ENCODE results near the gene GRID2. TPM values are rescaled to one million over a fixed set of nuclear protein-coding genes. Genes with fewer than 3 reads are reported as not detected.

GRID2 gene
- polyA plus RNA-seq, 1 donor from 2014 or later, result not detected

DNA sequence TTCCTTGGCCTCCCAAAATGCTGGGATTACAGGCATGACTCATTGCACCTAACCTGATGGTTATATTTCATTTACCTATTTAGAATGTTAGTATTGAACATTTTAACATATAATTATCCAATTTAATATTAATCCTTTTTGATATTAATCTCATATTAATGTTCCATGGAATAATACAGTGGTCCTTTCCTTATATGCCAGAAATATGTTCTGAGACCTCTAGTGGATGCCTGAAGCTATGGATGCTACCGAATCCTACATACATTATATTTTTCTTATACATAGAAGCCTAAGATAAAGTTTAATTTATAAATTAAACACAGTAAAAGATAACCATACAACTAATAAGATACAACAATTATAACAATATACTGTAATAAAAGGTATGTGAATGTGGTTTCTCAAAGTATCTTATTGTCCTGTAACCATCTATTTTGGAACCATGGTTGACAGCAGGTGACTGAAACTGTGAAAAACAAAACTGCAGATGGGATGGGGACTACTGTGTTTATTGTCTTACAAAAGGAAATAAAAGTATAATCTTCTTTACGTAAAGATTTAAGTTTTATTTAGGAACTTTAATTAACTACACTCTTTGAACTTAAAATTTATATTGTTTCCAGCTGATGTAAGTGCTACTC, 431.4 kb downstream of the GRID2 start:
- Mint-ChIP-seq H3K4me3 (no peak overlapping the region), H3K27ac (no peak overlapping the region), H3K9me3 (no peaks in the 10 kb centered on the region), H3K36me3 (no peaks in the 10 kb centered on the region), H3K27me3 (no peaks in the 10 kb centered on the region), H3K4me1 (no peaks in the 10 kb centered on the region)

DNA sequence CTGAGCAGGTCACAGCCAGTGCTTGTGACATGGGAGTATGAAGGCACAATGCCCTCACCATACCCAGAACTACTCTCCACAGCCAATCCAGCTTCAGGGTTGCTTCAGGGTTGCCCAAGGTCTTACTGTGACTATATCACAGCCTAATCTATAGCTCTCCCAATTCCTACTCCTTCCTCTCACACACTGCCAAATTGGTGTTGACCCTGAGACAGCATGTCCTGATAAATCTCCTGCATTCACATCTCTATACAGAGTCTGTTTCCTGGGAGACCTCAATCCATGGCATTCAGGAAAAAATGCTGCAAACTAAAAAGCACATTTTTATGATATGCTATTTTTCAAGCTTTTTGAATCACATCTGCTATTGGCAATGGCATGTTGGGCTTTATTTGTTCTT, 456.7 kb downstream of the GRID2 start:
- H3K4me1 Mint-ChIP-seq, result no peaks in the 10 kb centered on the region
- no peak overlapping the region for H3K4me3 Mint-ChIP-seq
- no peaks in the 10 kb centered on the region for H3K36me3 Mint-ChIP-seq
- H3K27me3 Mint-ChIP-seq, result no peaks in the 10 kb centered on the region
- H3K27ac Mint-ChIP-seq, result no peak overlapping the region
- peaks cover 0 to 2% (median 0%) of the 10 kb centered on the region in 3 donors for H3K9me3 Mint-ChIP-seq

DNA sequence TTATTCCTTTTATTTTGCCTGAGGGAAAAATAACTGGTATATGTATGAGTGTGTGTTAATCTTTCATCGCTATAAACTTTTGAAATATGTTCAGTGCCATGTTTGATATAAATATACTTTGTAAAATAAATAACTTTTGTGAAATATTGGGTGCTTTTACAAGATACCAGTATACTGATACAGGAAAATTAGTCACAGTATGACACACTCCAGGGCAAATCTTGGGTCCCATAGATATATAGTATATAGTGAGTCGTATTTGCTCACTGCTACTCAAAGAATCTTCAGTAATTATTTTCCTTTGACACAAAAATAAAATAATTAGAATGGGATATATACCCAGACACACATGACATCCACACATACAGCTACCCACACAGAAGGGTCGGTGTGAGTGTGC, 472.3 kb downstream of the GRID2 start:
- Mint-ChIP-seq H3K36me3 (no peaks in the 10 kb centered on the region), H3K27me3 (no peaks in the 10 kb centered on the region), H3K4me3 (no peak overlapping the region), H3K27ac (no peak overlapping the region), H3K4me1 (no peaks in the 10 kb centered on the region), H3K9me3 (peaks cover 0 to 3% (median 2%) of the 10 kb centered on the region in 3 donors)

DNA sequence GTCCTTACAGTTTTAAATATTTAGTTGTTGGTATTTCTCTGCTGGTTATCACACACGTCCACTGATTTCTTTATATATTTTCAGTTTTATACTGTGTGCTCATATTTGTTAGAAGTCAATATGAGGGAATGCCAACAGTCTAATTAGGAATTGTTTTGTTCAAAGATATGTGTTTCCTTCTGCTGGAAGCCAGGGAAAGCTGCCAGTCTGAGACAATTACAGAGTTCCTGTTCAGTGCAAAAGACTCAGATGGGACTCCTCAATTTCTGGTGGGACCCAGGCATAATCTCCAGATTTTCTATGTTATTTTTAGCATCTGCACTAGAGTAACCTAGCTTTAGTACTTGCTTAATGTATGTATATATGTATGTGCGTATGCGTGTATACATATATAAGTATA, 486.0 kb downstream of the GRID2 start:
- Mint-ChIP-seq H3K27ac (no peak overlapping the region), H3K36me3 (no peaks in the 10 kb centered on the region), H3K27me3 (no peaks in the 10 kb centered on the region), H3K9me3 (peaks cover 0 to 7% (median 2%) of the 10 kb centered on the region in 3 donors), H3K4me3 (no peak overlapping the region), H3K4me1 (no peaks in the 10 kb centered on the region)

DNA sequence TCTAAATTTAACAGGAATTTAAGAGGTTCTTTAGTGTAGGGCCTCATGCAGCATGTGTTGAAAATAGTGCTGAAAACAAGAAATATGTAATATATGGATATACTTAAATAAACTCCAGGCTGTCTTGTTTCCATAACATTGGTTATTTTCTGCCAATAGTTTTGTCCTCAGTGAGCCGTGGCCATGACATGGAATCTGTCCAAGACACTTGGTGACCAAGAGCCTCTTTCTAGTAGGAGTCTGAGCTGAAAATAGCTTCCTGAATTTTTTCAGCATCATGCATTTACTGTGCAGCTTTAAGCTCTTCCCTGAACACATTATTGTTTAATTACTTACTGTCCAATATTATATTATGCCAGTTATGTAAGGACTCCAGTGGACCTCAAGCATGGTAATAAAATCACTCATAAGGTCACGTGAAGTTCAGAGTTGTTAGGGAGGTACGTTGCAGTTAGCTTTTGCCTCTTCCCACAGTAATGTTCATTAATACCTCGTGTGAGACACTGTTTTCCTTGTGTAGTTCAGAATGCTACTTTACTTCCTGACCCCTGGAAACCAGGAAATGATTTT, 488.2 kb downstream of the GRID2 start:
- Mint-ChIP-seq H3K4me1 (no peaks in the 10 kb centered on the region), H3K4me3 (no peak overlapping the region), H3K9me3 (peaks cover 0 to 11% (median 2%) of the 10 kb centered on the region in 3 donors), H3K27me3 (no peaks in the 10 kb centered on the region), H3K36me3 (no peaks in the 10 kb centered on the region), H3K27ac (no peak overlapping the region)

DNA sequence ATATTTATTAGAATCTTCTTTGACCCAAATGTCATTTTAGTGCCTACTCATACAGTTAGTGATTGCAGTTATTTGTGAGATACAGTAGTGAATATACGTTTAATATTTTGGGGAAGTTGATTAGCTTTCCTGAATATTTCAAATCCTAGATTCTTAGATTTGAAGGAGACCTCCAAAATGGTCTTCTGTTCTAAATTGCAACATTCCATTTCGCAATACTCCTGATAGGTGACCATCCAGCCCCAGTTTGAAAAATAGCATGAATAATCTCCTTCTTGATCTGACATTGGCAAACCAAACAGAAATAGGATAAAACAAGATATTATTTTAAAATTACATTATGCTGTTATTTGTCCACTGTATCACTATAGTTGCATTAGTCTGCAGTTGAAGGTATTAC, 505.6 kb downstream of the GRID2 start:
- Mint-ChIP-seq H3K27ac (no peak overlapping the region), H3K36me3 (no peaks in the 10 kb centered on the region), H3K4me3 (no peak overlapping the region), H3K9me3 (peaks cover 0 to 2% (median 2%) of the 10 kb centered on the region in 3 donors), H3K27me3 (no peaks in the 10 kb centered on the region), H3K4me1 (no peaks in the 10 kb centered on the region)

DNA sequence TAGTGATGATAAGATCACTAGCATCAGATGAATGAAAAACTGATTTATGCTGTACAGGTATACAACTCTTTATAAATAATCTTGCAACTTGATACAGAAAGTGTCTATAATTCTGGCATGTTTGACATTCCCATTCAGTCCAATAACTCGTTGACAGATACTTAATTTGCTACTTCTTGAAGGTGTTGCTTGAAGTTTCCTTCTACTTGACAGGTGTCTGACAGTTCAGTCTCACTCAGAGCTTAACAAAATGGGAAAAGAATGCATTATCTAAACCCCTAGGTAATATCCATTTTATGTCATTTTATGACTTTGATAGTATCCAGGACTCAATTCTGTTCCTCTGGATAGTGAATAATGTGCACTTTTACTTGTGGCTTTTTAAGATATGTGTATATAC, 508.9 kb downstream of the GRID2 start:
- no peak overlapping the region for H3K27ac Mint-ChIP-seq
- no peaks in the 10 kb centered on the region for H3K36me3 Mint-ChIP-seq
- H3K27me3 Mint-ChIP-seq, result no peaks in the 10 kb centered on the region
- H3K4me1 Mint-ChIP-seq, result no peaks in the 10 kb centered on the region
- peaks cover 0 to 2% (median 2%) of the 10 kb centered on the region in 3 donors for H3K9me3 Mint-ChIP-seq
- H3K4me3 Mint-ChIP-seq, result no peak overlapping the region

DNA sequence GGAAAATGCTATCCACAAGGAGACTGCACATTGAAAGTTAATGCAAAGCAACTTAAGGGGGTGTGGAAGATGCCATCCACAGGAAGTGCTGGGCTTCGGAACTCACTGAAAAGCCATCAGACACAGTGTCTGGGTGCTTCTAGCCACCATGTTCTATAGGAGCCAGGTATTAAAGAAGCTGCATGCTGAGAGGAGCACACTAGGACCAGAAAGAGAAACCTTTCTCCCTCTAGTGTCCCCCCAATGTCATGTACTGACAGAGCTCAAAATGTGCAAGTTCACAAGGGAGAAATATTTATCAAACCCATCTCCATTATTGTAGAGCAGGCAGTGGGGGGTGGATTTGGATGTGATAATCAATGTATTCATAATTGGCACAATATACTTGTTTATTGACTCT, 510.9 kb downstream of the GRID2 start:
- H3K4me3 Mint-ChIP-seq, result no peak overlapping the region
- H3K4me1 Mint-ChIP-seq, result no peaks in the 10 kb centered on the region
- no peaks in the 10 kb centered on the region for H3K27me3 Mint-ChIP-seq
- no peaks in the 10 kb centered on the region for H3K36me3 Mint-ChIP-seq
- no peak overlapping the region for H3K27ac Mint-ChIP-seq
- peaks cover 2 to 4% (median 2%) of the 10 kb centered on the region in 3 donors for H3K9me3 Mint-ChIP-seq

DNA sequence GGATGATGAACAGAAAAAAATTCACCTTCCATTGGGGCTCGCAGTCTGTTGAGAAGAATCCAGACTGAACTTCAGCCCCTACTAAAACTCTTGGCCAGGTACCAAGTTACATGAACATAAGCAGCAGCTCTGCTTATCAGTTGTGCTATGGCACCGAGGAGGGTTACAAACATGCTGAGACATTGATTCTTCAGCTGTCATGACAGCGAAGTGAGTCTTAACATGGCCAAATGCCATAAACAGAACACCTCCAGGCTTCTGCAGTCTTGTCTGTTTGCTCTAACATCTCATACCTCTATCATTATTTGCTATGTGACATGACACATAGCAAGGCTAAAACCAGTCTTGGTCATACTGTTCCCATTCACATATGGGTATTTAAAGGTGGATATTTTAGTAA, 521.5 kb downstream of the GRID2 start:
- no peaks in the 10 kb centered on the region for H3K4me1 Mint-ChIP-seq
- H3K27me3 Mint-ChIP-seq, result no peaks in the 10 kb centered on the region
- no peak overlapping the region for H3K4me3 Mint-ChIP-seq
- peaks cover 0 to 3% (median 0%) of the 10 kb centered on the region in 3 donors for H3K9me3 Mint-ChIP-seq
- H3K36me3 Mint-ChIP-seq, result no peaks in the 10 kb centered on the region
- H3K27ac Mint-ChIP-seq, result no peak overlapping the region

DNA sequence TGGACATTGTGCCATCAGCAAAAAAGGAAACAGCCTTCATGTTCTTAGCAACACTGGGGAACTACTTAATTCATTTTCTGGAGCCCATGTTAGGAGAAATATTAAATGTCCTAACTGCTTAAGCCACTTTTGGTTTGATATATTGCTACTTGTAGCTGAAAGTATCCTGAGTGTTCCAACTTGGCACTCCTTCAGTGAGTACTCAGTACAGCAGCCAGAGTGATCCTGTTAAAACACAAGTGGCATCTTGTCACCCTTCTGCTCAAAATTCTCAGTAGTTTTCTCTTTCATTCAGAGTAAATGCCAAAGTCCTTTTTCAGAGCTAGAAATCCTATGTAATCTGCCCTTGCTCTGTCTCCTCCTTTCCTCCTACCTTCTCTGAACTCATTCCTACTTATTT, 522.0 kb downstream of the GRID2 start:
- H3K4me1 Mint-ChIP-seq, result no peaks in the 10 kb centered on the region
- H3K27me3 Mint-ChIP-seq, result no peaks in the 10 kb centered on the region
- H3K4me3 Mint-ChIP-seq, result no peak overlapping the region
- H3K9me3 Mint-ChIP-seq, result peaks cover 0 to 3% (median 0%) of the 10 kb centered on the region in 3 donors
- no peaks in the 10 kb centered on the region for H3K36me3 Mint-ChIP-seq
- H3K27ac Mint-ChIP-seq, result no peak overlapping the region

DNA sequence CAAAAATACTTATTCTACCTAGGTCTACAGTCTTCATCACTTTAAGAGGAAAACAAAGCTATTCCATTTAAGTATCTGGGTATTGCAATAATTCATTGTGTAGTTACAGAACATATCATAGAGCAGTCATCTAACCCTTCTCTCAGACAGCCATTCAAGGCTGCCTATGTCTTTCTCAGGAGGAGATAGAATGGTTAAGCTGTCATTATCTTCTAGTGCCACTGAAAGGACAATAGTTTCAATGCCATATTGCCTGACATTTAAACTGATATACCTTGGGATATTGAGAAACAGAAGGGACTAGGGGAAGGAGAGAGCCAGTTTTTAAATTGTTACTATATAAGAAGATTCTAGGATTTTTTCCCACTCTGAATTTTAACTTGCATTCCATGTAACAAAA, 527.0 kb downstream of the GRID2 start:
- peaks cover 0 to 3% (median 1%) of the 10 kb centered on the region in 3 donors for H3K9me3 Mint-ChIP-seq

DNA sequence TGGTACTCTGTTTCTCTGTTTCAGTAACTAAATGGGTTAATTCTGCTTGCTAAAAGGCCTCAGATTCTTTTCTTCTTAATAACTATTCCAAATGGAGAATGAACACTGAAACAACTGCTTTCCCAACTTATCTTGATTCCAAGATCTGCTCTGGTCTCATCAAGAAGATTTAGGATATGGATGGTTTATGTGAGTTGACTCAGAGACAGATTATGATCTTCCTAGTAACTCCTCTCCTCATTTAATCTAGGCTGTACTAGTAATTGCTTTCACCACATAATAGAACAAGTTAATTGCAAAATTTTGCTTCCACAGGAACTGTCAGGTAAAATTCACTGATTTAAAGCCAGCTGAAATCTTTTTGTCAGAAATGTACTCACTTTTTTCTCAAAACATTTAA, 537.1 kb downstream of the GRID2 start:
- peaks cover 0 to 2% (median 0%) of the 10 kb centered on the region in 3 donors for H3K4me1 Mint-ChIP-seq
- no peaks in the 10 kb centered on the region for H3K27me3 Mint-ChIP-seq
- H3K27ac Mint-ChIP-seq, result peak overlapping the region in 1 of 3 donors; percentile 9
- no peaks in the 10 kb centered on the region for H3K36me3 Mint-ChIP-seq
- no peak overlapping the region for H3K4me3 Mint-ChIP-seq
- H3K9me3 Mint-ChIP-seq, result peaks cover 0 to 3% (median 0%) of the 10 kb centered on the region in 3 donors

More for the DNA sequence above, 527.0 kb downstream of the GRID2 start:
- Mint-ChIP-seq H3K36me3 (peaks cover 2% of the 10 kb centered on the region), H3K27me3 (no peaks in the 10 kb centered on the region), H3K4me1 (no peaks in the 10 kb centered on the region), H3K4me3 (no peak overlapping the region), H3K27ac (no peak overlapping the region)

DNA sequence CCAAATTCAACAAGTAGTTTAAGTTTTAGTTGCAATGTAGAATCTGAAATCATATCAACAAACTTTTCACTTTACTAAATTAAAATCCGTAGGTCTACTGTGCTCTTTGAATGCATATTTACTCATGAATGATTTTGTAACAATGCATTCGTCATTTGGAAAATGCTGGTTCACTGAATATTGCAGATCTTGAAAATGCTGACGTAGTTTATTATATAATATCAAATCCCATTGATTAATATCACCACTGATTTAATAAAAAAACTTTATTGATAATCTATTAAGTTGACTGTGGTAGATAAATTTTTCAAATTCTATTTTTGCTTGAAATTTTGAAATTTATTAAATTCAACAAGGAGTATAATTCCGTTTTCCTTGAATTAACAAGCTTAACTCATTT, 540.0 kb downstream of the GRID2 start:
- Mint-ChIP-seq H3K4me1 (peaks cover 0 to 2% (median 0%) of the 10 kb centered on the region in 3 donors), H3K9me3 (peaks cover 0 to 5% (median 2%) of the 10 kb centered on the region in 3 donors)

DNA sequence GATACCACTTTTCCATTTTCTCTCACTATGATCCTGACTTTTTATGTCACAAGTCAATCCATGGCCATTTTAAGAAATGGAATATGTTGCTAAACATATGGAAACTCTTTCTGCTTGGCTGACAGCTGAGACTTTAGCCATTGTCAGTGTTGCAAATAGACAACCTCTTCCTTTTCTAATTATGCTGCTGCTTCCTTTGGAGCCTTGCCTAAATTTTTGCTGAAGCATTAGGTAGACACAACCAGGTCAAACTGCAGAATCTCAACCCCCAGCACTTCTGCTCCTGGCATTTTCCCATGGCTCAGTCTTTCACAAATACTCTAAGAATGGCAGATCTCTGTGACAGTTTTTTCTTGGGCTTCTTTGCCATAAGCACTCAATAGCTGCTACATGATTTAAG, 543.3 kb downstream of the GRID2 start:
- Mint-ChIP-seq H3K4me3 (no peak overlapping the region), H3K9me3 (peaks cover 0 to 4% (median 2%) of the 10 kb centered on the region in 3 donors)

More for the DNA sequence above, 540.0 kb downstream of the GRID2 start:
- H3K36me3 Mint-ChIP-seq, result no peaks in the 10 kb centered on the region
- no peaks in the 10 kb centered on the region for H3K27me3 Mint-ChIP-seq
- no peak overlapping the region for H3K4me3 Mint-ChIP-seq
- no peak overlapping the region for H3K27ac Mint-ChIP-seq

DNA sequence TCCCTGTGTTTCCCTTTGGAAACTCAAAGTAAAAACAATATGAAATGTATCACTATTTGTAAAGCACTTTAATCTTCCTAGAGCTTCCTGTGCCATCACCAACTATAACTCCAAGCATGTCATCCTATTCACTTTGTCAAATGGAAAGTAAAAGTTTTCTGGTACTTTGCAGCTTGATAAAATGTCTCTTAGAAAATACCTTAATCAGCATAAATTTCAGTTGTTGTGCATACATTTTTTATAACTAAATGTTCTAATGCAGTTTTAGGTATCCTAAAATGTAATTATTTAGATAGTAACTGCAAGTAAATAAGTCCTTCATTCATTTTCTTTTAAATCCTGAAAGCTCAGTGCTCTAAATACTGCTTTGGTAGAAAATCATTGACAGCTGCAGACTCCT, 558.7 kb downstream of the GRID2 start:
- no peaks in the 10 kb centered on the region for H3K4me1 Mint-ChIP-seq
- no peaks in the 10 kb centered on the region for H3K36me3 Mint-ChIP-seq
- H3K9me3 Mint-ChIP-seq, result peaks cover 3 to 4% (median 4%) of the 10 kb centered on the region in 3 donors
- no peak overlapping the region for H3K27ac Mint-ChIP-seq
- no peak overlapping the region for H3K4me3 Mint-ChIP-seq
- no peaks in the 10 kb centered on the region for H3K27me3 Mint-ChIP-seq

More for the DNA sequence above, 543.3 kb downstream of the GRID2 start:
- Mint-ChIP-seq H3K36me3 (no peaks in the 10 kb centered on the region), H3K27me3 (no peaks in the 10 kb centered on the region), H3K4me1 (peaks cover 0 to 2% (median 0%) of the 10 kb centered on the region in 3 donors), H3K27ac (no peak overlapping the region)

DNA sequence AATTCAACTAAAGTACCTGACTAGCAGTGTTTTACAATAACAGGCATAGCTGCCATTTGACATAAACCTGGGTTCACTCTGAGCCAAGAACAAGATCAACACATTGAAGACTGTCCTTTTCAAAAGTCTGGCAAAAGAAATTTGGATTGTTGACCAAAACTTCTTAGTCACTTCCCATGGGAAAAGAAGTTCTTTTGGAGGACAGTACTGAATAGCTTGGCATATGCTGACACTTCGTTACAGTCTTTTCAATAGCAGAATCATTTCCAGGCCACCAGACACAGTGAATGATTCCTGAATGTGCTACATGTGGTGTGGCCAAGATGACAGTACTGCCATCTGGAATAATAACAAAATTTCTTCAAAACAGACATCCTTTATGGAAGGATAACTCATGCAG, 560.3 kb downstream of the GRID2 start:
- Mint-ChIP-seq H3K27me3 (no peaks in the 10 kb centered on the region), H3K4me3 (no peak overlapping the region), H3K4me1 (no peaks in the 10 kb centered on the region), H3K9me3 (peaks cover 0 to 4% (median 3%) of the 10 kb centered on the region in 3 donors), H3K36me3 (no peaks in the 10 kb centered on the region), H3K27ac (no peak overlapping the region)
